HG03280 (cell line): ENCODE results near the gene RIC8A.

Experiments used
- ATAC-seq: cut with Tn5 transposase; IDR thresholded peaks from one replicate; pipeline ENCODE4 v1.9.1; 2021; ENCODE audit warnings: mild to moderate bottlenecking, moderate library complexity; ENCODE audit not compliant: unreplicated experiment

RIC8A gene

DNA sequence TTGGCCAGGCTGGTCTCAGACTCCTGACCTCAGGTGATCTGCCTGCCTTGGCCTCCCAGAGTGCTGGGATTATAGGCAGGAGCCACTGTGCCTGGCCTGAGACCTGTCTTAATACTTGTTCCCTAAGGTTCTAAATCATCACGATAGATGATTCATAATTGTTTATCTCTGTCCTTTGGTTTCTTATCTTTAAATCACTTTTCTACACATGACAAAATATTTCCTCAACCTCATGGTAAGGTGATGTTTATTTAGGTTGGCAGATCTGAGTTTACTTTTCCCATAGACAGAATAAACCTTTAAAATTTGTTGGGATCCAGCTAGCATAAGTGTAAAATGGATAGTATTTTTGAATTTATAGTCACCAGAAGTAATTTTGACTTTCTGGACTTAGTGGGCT, 32.8 kb downstream of the RIC8A start:
- ATAC-seq, result no peak

DNA sequence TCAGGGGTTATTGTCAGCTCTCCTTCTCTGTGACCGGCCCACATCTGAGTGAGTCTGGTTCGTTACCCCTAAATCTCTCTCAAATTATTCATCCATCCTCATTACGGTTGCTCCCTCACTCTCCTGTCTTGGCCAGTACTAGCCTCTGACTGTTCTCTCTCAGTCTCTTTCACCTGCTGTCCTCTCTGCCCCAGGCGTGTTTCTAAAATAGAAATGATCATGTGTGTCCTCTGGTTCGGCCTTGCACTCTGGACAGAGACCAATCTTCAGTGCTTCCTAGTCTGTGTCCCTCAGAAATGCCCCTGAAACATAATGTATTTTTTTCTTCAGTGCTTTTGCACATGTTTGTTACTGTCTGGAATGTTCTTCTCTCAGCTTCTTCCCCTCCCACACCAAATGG, 34.1 kb downstream of the RIC8A start:
- ATAC-seq, result no peak

DNA sequence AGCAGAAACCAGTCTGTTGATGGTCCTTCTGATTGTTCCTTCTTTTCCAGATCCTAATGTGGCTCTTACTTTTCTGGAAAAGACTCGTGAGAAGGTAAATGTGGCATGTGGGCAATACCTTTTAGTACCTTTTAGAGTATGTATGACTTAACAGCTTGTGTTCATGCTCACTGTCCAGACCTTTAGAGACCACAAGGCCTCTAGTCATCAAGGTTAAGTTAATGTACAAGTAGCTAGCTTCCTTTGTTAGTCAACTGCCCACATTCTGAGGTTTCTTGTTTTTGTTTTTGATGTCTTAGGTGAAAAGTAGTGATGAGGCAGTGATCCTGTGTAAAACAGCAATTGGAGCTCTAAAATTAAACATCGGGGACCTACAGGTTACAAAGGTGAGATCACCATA, 36.9 kb downstream of the RIC8A start:
- ATAC-seq, result no peak

DNA sequence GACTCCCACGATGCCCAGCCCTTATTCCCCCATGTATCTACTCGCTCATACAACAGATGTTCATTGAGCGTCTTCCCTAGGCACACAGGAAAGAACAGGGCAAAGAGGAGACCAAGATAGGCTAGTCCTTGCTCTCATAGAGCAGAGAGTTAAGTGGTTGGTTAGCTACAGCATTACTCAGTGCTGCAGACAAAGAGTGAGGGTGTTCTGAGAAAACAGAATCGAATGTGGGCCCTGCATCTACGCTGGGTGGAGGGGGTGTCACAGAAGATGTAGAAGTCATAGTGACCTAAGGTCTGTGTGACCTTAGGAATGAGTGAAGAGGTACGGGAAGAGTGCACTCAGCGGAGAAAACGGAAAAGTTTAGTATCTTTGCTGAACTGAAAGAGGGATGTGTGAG, 41.6 kb downstream of the RIC8A start:
- no peak for ATAC-seq

DNA sequence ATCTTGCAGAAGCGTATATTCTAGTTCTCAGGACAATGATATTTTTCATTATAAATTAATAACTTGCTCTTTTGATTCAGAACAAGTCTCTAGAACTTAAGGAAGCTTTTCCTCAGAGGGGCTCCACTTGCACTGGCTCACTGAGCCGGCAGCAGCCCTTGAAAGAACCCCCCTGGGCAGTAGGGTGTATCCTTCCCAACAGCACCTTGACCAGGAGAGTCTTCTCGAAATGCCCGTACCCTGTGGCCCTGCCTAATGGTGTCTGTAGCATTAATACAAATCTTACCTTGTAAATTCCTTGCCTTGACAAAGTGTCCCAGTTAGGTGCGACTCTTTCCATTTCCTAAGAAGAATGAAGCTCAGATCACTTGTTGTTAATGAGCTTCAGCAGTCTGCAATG, 42.8 kb downstream of the RIC8A start:
- ATAC-seq, result no peak

DNA sequence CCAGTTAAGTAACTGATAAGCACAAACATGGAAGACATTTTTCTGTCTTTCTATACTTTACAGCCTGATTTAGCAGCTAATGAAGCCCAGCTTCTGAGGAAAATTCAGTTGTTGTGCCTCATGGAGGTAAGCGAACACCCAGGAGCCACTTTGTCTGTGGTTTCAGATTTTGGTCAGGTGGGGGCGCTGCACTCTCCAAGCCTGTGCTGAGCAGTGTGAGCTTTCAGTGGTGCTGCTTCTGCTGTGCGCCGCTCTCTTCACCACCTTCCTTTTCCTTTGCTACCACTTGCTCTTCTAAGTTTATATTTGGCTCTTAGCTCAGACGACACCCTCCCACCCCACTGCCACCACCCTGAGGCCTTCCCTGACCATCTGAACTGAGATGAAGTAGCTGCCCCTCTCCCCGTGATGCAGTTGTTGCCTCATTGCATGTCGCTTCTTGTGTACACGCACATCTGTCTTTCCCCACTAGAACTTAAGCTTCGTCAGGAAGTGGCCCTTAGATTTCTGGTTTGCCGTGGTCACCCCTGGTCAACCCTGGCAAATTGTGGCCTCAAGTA, 43.3 kb downstream of the RIC8A start:
- no peak for ATAC-seq

DNA sequence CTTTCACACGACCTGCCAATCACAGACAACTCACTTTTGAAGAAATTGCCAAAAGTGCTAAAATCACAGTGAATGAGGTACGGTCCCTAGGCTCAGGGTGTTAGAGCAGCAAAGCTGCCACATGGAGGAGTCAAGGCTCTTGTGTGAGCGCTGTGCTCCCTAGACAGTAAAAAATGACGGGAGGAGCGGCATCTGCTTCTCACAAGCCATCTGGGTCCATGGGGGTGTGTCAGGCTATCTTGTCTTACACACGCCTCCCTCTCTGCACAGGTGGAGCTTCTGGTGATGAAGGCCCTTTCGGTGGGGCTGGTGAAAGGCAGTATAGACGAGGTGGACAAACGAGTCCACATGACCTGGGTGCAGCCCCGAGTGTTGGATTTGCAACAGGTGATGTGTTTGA, 44.0 kb downstream of the RIC8A start:
- ATAC-seq, result no peak

DNA sequence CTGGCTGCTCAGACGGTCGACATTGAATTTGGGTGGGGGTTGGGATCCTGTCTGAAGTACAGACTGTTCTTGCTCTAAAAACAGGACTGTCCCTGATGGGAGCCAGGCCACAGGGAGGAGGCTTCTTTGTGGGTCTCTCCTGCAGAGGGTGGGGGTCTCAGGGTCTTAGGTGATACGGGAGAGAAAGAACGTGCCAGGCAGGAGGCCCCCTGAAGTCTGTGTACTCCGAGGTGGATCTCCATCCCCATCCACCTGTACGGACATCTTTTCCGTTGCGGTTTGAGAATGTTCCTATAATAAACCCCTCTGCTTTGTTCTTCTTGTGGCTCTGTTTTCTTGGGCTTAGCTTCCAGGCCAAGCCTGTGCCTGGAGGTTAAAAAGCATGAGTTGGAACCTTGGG, 45.2 kb downstream of the RIC8A start:
- ATAC-seq, result no peak

DNA sequence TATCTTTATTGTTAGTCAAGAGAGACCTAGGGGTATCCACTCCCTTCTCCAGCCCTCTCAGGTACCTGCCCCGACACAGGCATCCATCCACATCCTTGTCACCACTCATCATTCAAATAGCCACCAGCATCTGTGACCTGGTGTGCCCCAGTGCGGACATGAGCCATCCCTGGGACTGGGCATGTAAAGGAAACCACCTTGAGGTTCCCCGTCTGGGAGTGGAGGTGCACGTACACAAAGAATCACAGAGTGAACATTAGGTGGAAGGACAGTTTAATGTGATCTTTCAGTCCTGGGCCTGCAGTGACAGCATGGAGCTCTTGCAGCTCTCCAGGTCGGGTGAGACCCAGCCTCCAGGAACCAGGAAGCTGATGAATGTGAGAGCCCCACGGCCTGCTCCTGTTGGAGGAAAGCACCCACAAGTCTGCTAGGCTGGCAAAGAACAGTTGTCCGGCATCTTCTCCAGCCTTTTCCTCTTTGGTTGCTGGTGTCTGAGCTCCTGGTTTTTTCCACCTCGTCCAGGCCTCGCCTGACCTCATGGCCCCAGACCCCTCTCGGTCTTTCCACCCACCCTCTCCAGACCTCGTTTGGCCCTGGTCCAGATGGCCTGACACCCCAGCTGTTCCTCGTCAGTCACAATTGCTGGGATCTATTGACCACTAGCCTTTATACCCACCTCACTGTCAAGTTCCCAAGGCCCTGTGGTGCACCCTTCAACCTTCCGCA, 45.8 kb downstream of the RIC8A start:
- no peak for ATAC-seq

DNA sequence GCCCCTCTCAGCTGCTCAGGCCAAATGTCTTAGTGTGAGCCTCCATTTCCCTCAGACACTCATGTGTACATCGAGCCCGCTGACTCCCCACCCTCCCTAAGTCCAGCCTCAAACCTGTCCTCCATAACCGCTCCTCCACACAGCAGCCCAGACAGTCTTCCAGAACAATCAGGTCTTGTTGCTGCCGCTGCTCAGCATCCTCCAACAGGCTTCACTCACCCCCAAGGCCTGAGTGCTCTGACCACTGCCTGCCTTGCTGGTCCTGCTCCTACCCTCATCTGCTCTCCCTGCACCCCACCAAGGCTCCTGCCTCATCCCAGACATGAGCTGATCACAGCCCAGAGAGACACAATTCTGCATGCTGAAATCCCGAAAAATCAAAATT, 46.4 kb downstream of the RIC8A start:
- ATAC-seq, result no peak

DNA sequence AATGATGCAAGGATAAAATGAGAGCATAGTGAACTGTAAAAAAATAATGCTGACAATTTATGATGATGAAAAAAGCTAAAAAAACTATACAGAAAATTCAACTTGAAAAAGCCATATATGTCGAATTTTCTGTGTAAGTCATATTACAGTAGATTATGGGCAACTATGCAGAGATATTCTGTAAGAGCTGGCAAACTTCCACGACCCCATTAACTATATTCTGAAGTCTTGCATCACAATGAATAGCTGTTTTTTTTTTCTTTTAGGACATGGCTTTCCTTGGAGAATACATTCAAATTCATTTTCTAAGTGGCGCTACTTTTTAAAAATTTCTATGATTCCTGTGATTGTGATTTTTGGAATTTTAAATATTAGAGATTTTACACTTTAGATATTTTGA, 47.7 kb downstream of the RIC8A start:
- no peak for ATAC-seq

DNA sequence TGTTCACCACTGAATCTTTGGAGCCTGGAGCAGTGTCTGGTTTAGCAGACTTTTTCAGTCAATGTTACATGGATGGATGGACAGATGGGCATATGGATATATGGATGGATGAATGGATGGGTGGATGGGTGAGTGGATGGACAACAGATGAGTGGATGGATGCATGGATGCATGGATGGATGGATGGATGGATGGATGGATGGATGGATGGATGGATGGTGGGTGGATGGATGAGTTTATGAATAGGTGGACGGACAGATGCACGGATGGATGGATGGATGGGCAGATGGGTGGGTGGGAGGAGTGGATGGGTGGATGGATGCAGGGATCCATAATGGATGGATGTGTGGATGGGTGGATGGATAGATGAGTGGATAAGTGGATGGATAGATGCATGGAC, 48.3 kb downstream of the RIC8A start:
- no peak for ATAC-seq

DNA sequence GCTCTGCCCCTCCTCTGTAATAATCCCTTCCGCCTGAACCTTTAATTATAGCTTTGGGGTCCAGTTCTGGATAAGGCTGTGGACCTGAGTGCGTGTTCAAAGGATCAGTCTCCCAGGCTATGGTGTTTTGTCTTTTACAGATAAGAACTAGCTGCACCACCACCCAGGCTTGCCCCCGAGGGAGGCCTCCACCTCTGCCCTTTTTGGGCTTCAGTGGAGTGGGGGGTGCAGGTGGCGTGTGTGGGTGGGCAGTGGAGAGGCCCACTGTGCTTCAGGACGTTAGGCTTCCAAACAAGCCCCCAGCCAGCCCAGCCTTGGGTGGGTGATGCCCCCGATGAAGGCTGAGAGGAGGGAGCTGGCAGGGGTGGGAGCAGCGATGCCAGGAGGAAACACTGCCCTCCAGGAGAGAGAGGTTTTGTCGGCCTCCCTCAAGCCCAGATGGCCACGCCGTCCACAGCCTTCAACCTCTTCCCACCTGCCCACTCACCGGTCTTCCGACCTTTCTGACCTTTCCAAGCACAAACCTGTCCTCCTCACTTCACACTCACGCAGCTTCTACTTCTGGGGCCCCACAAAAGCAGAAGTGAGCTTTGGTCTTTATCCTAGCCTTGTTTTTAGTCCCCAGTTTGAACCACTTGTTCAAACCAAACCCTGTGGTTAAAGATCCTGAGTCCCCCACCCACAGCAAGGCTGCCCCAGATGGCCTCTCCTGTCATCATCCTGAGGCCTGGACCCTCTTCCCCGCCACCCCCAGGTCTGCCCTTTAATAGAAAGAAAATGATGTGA, 49.6 kb downstream of the RIC8A start:
- ATAC-seq, result no peak

DNA sequence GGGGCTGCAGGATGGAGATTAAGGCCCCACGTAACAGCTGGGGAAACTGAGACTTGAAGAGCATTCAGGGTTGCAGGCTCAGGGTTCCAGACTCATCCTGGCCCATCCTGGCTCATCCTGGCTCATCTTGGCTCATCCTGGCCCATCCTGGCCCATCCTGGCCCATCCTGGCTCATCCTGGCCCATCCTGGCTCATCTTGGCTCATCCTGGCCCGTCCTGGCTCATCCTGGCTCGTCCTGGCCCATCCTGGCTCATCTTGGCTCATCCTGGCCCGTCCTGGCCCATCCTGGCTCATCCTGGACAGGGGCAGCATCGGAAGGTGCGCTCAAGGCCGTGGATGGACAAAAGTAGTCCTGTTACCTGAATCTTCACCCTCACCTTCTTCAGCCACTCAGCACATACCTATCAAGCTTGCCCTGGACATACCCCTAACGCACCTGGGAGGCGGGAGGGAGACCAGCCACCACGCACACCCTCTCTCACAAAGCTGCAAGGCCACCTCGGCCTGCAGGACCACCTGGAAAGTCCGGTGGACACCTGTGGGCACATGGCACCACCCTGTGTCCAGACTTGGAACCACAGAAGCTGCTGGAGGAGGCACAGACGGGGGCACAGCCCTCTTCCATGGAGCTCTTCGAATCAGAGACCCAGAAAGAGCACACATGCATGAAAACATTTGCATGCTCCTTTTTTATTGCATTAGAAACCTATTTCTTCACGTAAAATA, 50.4 kb downstream of the RIC8A start:
- ATAC-seq, result no peak

DNA sequence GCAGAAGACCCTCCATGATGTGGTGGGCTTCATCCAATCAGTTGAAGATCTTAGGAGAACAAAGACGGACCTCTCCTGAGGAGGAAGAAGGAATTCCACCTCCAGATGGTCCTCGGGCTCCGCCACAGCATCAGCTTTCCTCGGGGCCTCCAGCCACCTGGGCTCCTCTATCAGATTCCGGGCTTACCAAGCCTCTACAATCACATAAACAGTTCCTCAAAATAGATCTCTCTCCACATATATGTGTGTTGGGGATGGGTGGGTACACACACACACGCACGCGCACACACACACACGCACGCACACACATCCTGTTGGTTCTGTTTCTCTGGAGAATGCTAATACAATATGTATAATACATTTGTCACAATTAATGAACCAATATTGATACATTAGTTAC, 51.9 kb downstream of the RIC8A start:
- no peak for ATAC-seq

DNA sequence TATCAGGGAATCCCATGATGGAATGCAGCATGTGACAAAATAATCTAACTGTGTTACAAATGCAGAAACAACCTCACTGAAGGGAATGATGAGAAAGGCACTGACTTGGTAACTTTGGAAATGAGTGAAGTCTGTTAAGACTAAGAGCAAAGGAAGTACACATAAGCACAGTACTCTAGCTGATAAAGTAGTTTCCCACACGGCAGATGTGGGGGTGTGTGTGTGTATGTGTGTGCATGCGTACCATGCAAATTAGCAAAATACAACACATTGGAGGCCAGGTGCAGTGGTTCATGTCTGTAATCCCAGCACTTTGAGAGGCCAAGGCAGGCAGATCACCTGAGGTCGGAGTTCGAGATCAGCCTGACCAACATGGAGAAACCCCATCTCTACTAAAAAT, 54.1 kb downstream of the RIC8A start:
- ATAC-seq, result no peak
